Jurkat, Clone E6-1 (cell line): ENCODE data around the gene OCA2.
A peak's percentile ranks its signal among the peaks of the same experiment; 100 is the strongest.

Source experiments
- DNase-seq: peaks from one replicate; pipeline ENCODE4 v3.0.0-alpha.2; 2011; ENCODE audit warnings: low read depth, low spot score
- H3K4me3 ChIP-seq: 2 replicates; pipeline ENCODE4 v1.5.1; 2011; ENCODE audit warnings: mild to moderate bottlenecking, low read length, control low read depth, moderate library complexity

OCA2 gene

DNA sequence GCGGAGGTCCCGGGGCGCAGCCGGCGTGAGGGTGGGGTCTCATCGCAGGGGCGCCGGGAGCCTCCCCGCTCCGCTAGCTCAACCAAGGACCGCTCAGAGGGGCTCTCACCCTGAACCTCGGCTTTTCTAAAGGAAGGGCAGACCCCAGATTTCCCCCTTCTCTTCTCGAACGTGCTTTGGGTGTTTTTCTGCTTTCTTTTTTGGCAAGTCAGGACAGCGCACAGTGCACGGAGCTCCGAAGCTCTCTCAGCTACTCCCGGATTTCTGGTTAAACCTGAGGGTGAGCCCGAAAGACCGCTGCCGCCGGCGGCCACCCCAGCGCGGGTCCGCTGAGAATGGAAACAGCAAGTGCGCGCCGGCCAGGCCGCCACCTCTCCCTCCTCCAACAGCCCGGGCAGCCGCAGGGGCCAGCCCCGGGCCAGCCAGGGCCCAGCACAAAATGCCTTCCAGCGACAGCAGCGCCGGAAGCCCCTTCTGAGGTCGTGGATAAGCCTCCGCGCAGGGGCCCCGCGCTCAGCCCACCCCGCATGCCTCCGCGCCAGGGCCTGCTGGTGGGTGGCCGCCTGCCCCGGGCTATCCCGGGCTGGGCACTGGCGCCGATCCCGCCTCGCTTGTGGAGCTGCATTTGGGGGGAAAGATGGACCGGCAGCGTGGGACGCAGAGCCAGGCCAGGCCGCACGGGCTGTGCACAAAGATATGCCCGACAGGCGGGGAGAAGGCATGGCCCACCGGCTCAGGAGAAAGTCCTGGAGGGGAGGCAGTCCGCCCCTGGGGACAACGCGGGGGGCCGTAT, 8.2 kb upstream of the OCA2 start:
- peak overlapping the region; percentile 35 for H3K4me3 ChIP-seq

DNA sequence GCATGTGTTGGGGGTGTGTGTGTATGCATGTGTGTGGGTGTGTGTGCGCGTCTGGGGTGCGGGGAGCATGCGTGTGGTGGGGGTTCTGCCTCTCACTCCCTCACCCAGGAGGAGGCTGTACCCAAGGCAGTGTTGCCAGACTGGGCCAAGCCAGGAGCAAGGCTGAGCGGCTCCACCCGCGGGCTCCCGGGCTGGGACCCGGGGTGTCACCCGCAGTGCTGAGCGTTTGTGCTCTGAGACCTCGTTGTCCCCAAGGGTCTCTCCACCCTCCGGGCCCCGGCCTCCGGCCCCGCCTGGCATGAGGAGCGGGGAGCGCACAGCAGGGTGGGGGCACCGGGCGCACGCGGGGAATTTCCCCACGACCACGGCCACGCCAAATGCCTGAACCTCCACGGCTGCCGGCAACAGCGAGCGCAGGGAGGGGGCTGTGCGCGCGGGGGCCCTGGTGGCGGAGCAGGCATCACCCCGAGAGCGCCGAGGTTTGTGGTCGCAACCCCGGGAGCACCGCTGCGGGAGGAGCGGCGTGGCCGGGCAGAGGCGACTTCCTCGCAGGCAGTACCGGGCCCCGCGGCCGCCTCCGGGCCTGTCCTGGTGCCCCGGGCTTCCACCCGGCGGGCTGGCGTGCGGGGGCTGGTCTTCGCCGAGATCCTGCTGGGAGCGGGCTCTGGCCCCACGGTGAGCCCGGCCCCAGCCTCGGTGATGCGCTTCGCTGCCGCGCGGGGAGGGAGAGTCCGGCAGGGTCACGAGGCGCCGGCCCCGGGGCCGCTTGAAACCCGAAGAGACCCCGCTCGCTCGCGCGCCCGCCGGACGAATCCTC, 7.4 kb upstream of the OCA2 start:
- no peak for DNase-seq
- H3K4me3 ChIP-seq, result peak overlapping the region; percentile 35

More for the DNA sequence above, 8.2 kb upstream of the OCA2 start:
- DNase-seq, result no peak

DNA sequence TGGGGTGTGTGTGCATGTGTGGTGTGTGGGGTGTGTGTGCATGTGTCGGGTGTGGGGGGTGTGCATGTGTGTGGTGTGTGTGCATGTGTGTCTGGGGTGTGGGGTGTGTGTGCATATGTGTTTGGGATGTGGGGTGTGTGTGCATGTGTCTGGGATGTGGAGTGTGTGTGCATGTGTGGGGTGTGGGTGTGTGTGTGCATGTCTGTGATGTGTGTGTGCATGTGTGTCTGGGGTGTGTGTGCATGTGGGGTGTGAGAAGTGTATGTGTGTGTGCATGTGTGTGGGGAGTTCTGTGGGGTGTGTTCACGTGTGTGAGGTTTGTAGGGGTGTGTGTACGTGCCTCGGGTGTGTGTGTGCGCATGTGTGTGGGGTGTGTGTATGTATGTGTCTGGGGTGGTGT, 6.7 kb upstream of the OCA2 start:
- no peak for DNase-seq
- no peak overlapping the region for H3K4me3 ChIP-seq

DNA sequence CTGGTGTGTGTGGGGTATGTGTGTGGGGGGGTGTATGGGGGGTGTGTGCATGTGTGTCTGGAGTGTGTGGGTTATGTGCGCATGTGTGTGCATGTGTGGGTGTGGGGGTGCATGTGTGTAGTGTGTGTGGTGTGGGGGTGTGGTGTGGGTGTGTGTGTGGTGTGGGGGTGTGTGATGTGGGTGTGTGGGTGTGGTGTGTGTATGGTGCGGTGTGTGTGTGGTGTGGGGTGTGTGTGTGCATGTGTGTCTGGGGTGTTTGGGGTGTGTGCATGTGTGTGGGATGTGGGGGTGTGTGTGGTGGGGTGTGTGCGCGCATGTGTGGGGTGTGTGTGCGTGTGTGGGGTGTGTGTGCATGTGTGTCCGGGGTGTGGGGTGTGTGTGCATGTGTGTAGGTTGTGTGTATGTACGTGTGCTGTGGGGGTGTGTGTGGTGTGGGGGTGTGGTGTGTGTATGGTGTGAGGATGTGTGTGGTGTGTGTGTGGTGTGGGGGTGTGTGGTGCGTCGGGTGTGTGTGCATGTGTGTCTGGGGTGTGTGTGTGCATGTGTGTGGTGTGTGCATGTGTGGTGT, 6.2 kb upstream of the OCA2 start:
- H3K4me3 ChIP-seq, result no peak overlapping the region

DNA sequence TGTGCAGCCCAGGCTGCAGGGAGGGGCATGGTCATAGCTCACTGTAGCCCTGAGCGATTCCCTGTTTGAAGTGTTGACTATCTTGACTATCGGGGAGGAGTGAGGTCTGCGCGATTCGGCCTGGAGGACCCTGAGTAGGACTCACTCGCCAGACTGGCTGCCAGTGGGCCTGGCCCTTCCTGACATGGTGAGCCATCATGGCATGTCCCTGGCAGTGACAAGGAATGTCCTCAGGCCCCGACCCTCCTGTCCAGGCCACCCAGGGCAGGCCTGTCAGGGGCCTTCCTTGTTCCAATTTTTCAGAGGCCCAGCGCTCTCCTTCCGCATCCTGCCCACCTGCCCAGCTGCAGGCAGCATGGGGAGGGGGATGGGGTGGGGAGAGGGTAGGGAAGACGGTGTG, 5.2 kb upstream of the OCA2 start:
- no peak for DNase-seq
- no peak overlapping the region for H3K4me3 ChIP-seq

More for the DNA sequence above, 6.2 kb upstream of the OCA2 start:
- no peak for DNase-seq

DNA sequence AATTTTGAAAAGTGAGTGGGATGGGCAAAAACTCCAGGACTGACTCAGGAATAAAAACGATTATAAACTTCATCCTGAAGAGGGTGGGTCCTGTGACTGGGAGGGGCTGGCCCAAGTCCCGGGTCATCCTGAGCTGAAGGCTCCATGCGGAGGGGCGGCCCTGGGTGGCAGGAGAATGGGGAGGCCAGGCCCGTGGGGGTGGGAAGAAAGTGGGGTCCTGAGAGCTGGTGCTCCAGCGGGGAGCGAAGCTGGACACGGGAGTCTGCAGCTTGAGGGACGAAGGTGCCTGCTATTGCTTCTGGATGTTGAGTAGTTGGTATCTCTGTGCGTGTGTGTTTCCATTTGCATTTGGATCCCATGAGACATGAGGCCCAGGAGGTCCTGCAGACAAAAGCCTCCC, 4.7 kb upstream of the OCA2 start:
- DNase-seq, result no peak

DNA sequence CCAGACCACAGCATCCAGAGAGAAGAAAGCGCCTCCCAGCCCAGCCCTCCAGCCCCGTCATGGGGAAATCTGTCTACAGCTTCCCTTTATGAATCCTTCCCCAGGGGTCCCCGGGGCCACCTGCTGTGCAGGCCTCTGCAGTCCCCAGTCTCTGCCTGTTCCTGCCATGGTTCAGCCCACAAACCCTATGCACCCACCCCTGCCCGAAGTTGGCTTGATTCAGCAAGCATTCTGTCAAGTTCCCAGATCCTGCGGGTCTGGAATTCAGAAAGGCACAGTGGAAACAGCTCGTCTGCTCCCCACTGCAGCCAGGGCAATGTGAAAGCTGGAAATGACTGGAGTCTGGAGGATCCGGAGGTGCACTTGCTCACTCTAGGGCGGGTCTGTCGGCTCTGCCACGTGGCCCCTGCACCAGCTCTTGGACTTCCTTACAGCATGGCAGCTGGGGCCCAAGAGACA, 2.9 kb upstream of the OCA2 start:
- no peak overlapping the region for H3K4me3 ChIP-seq
- no peak for DNase-seq

More for the DNA sequence above, 4.7 kb upstream of the OCA2 start:
- H3K4me3 ChIP-seq, result no peak overlapping the region

DNA sequence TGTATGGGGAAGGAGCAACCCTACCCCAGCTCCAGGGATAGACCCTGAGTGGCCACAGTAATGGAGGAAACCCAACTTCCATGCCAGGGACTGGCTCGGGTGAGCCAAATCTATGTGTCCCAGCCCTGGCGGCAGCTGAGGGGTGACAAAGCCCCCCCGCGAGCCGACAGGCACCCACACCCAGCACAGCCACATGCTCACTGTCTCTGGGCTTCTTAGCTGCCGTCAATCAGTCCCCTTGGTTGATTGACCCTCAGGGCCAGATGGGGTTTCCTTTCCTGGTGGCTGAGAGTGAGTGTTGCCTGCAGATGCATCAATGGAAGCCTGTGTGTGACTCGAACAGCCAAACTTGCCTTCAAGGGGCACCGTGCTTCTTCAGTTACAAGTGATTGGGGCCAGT, 2.1 kb upstream of the OCA2 start:
- DNase-seq, result no peak
- no peak overlapping the region for H3K4me3 ChIP-seq

DNA sequence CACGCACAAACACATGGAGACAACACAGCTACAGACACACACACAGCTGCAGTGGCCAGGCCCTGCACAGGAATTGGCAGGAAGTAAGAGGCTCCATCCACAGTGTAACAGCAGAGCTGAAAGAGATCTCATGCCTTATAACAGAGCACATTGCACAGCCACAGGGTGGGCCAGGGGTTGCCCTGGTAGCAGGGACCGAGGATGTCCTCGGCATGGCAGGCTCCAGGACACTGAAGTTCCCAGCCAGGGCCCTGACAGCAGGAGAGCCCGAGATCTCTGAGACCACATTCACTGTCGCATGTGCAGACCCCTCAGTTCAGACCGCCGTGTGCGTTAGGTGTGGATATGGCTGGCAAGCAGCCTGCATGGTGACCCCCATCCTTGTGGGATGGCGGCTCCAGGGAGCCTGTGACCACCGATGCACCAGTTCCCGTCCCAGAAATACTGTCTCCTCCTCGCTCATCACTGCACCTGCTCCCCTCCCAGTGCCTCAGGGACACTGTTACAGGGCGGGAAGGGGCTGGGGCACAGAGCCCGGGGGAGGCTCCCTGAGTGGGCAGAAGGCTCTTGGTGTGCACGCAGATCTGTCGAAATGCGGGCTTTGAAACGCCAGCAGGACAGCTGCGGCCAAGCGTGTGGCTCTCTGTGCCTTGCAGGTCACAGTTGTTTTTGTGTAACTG, 1.5 kb upstream of the OCA2 start:
- no peak overlapping the region for H3K4me3 ChIP-seq
- no peak for DNase-seq

DNA sequence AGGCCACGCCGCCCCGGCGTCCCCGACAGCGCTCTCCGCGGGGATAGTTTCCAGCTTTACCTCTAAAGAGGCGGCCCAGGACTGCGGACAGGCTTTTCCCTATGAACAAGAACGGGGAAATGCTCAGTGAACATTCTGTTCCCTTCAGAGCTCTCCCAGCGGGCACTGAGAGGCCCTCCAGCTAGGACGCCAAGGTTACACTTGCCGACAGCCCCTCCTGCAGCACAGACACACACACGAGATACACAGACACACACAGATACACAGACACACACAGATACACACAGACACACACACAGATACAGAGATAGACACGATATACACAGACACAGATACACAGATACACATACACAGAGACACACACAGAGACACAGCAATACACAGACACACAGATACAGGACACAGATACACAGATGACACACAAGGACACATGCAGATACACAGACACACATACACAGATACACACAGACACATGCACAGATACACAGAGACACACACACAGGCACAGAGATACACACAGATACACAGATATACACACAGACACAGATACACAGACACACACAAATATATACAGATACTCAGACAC, 533 bp upstream of the OCA2 start:
- H3K4me3 ChIP-seq, result no peak overlapping the region
- no peak for DNase-seq

DNA sequence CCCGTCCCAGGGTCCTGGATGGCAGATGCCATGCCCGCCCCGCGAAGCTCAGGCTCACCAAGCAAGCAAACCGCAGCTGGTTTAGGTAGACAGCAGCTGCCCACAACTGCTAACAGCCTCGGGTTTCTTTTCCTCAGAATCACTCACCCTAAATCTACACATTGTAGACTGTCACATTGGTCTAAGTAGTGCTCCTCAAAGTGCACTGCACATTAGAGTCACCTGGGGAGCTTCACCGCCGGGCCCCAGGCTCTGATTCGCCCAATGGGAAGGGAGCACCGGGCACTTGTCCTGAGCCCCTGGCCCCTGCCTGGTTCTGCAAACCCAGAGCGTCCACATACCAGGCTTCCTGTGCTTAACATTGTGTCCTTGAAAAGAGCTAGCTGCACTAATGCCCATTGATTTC, 752 bp downstream of the OCA2 start:
- no peak overlapping the region for H3K4me3 ChIP-seq

DNA sequence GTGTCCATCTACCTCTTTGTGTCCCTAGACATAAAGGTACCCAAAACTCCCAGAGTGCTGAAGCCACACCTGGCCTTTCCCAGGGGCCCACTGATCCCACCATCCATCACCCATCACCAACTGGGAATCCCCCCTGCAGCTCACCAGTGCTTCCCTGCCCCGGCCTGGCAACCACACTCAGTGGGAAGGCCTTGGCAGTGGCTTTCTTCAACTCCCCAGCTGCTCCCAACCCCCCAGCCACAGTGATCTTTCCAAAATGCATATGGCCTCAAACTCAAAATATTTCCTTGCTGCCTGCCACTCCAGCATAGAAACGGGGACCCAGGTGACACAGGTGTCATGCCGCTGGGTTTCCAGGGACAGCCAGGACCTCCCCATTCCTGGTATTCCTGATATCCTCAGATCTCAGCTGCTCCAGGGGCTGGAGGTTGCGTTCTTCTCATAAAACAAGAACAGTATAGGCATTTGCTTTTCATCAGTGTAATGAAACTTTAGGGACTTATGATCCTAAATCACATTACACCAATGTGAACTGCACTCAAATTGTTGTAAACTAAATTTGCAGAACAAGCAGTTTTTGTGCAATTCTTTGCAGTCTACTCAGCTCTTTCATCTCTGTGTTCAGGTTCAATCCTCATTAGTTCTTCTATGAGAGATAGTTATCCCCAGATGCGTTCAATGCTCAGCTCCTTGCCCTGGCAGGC, 1.3 kb downstream of the OCA2 start:
- no peak for DNase-seq
- H3K4me3 ChIP-seq, result no peak overlapping the region

More for the DNA sequence above, 752 bp downstream of the OCA2 start:
- peak; percentile 49 for DNase-seq

DNA sequence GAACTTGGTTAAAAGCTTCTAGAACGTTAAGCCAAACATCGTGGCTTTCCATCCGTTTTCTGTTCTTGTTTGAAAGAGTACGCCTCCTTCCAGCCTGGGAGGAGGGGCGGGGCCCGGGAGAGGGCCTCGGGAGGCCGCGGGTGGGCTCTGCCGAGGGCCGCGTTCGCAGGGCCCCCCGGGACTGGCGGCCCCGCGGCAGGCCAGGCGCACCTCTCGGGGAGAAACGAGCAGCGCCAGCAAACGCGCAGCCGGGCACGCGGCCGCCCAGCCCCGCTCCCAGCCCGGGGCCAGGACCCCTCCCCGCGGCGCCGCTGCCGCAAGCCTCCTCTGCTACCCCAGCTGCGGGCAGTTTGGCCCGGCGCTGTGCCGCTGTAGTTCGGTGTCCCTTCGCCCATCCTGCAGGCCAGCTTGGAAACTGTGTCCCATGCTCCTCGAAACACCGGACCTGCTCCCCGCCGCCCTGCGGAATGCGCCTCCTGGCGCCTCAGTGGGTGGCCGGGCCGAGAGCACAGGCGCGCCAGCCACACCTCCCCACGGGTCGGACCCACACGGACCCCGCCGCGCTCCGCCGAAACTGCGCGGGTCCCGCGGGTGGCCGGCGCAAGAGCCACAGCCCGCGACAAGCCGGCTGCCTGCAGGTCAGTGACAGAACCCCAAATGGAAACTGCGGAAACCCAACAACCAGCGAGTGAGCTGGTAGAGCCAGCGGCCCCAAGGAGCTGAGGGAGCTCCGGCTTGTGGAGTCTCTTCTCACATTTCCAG, 2.3 kb downstream of the OCA2 start:
- H3K4me3 ChIP-seq, result peak overlapping the region; percentile 60
- DNase-seq, result no peak

DNA sequence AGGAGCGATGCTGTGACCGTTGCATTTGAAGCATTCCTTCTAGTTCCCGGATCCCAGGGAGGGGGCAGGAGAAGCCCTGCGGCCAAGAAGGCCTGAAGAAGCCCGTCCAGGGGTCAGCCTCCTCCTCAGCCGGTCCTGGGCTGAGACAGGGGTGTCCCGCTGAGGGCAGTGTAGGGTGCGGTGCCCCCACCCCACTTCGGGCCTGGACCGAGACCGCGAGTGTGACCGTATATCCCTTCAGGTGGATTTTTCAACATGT, 2.8 kb downstream of the OCA2 start:
- DNase-seq, result no peak
- peak overlapping the region; percentile 60 for H3K4me3 ChIP-seq

DNA sequence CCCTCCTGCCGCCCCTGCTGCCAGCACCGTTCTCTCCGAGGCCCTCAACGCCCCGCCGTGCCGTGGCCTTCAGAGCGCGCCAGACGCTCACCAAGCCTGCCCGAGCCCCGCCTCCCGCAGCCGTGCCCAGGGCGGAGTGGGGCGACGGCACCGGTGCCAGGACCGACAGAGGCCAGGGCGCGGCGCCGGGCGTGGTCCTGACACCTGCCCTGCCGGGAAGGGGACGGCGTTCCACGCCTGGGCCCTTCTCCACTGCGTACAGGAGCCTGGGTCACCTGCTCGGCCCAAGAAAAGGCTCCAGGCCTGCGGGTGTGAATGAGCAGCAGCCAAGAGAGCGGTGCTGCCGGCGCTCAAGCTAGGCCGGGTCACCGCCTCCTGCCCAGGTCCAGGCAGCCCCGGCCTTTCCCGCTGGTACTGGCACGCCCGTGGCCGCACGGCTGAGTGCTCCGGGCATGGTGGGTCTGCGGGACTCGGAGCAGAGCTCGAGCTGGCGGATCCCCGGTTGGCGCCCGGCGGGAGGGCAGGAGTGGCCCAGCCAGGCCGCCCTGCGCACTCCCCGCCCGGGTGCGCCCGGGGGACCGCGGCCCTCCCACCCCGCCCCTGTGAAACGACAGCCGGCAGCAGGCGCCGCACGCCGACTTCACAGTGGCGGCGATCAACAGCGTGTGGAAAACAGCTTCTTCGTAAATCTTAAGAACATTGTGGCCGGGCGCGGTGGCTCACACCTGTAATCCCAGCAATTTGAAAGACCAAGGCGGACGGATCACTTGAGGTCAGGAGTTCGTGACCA, 4.2 kb downstream of the OCA2 start:
- H3K4me3 ChIP-seq, result no peak overlapping the region
- no peak for DNase-seq

DNA sequence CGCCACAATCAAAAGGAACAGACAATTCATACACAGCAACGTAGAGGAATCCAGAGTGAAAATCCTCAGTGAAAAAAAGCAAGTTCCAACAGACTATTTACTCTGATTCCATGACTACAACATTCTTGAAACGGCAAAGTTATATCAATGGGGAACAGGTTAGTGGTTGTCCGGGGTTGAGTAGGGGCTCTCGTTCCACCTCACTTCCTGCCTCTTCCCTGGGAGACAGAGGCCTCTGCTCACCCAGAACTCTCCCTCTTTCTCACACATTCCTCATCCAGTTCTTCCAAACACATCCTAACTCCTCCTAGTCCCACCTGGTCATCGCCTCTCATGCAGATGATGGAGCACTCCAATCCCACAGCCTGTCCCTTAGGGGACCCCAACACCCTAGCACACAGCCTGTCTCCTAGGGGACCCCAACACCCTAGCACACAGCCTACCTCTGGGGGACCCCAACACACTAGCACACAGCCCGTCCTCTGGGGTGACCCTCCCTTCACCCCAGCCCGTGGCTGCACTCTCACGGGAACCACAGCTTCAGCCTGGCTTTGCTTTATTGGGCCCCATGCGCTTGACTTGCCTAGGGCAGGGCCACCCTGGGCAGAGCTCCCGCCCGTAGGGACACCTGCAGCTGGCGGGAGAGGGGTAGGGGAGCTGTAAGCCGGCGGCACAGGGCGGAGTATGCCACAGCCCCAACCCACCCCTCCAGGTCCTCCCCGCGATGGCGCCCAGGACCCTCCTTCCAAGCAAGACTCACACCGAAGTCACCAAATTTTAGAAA, 5.2 kb downstream of the OCA2 start:
- DNase-seq, result no peak
- H3K4me3 ChIP-seq, result no peak overlapping the region

DNA sequence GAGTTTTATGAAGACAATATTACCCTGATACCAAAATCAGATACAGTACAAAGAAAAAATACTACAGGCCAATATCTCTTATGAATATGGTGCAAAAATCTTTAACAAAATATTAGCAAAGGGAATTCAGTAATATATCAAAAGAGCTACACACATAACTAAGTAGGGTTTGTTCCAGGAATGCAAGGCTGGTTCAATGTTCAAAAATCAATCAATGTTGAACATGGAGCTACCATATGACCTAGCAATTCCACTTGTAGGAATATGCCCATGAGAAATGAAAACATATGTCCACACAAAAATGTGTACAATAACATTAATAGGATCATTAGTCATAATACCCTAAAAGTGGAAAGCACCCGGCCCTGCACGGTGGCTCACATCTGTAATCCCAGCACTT, 7.8 kb downstream of the OCA2 start:
- DNase-seq, result no peak
- no peak overlapping the region for H3K4me3 ChIP-seq
